AG08396 (cell line): ENCODE data around the gene PIN1.

Experiments used
- DNase-seq: peaks from one replicate; pipeline ENCODE4 v3.0.0; 2012; ENCODE audit warnings: low spot score, mixed read lengths

Gene PIN1

GRCh38 chr19:9891609-9892373 lies 56.7 kb downstream of the PIN1 start:
- DNase-seq, result no peak
